Measurements from ENCODE around the gene SLC35E1. TPM values are rescaled to one million over a fixed set of nuclear protein-coding genes. Genes with fewer than 3 reads are reported as not detected.

Gene SLC35E1
- total RNA-seq, 2 experiments from 2014 or later: 46.2 to 46.3 TPM

DNA sequence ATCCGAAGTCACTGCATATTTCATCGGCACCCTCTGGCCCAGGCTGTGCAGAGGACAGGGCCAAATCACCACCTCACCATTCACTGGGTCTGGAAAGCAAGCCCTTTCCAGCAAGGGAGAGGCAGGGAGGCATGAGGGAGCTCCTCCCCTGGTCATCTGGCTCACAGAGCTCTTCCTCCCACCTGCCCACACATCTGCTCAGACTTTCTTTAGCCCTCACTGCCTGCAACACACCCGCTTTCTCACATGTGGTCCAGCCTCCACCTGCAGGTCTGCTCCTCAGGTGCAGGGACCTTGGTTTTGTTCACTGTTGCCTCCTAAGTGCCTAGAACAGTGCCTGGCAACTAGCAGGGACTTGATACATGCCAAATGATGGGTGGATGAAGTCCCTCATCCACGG lies 21.0 kb upstream of the SLC35E1 start:
- no peak for DNase-seq
- H3K36me3 Mint-ChIP-seq: peaks cover 2% of the 10 kb centered on the region
- no peak for ATAC-seq
- peaks cover 89% of the 10 kb centered on the region for H3K4me1 Mint-ChIP-seq
- H3K9me3 Mint-ChIP-seq (ENCODE audit: low read depth): no peaks in the 10 kb centered on the region
- no peaks in the 10 kb centered on the region for H3K27me3 Mint-ChIP-seq
- CTCF ChIA-PET: interaction anchor here (1.0 to 1.4 kb wide), 4 partner anchors 9 to 34 kb away, joined by 3 to 4 read pairs (median 3); partner anchors contain the start of gene MED26
- no peak overlapping the region for H3K4me3 Mint-ChIP-seq
- H3K27ac Mint-ChIP-seq: no peak overlapping the region

DNA sequence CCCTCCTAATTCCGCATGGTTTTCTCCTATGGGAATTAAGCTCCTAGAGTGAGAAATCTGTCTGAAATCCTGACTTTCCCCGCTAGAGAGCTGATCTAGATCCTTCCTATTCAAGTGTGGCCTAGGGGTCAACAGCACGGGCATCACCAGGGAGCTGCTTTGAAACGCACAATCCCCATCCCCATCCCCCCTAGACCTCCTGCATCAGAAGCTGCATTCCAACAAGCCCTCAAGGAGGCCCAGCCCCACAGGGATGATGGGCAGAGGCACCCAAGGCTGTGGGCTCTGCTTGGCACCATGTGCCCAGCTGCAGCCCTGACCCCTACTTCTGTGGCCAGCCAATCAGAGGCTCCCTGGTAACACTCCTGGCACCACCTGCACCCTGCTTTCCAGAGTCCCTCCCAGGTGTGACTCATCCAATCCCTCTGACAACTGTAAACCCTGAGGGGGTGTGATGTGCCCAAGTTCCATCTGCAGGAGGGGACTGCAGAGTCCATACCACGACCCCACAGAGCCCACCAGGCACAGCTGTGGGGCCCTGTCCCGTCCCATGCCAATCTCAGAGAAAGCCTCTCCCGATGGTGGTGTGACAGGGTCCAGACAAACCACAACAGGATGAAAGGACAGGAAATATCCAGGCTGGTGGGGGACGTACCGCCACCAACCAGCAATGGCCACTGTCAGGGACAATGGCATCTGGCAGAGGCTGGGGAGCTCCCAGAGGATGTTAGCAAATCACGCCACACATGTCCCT lies 19.8 kb upstream of the SLC35E1 start:
- ATAC-seq: no peak
- no peaks in the 10 kb centered on the region for H3K9me3 Mint-ChIP-seq (ENCODE audit: low read depth)
- CTCF ChIA-PET: interaction anchor here (1.6 to 1.8 kb wide), 2 partner anchors 25 to 34 kb away, joined by 3 to 4 read pairs; no protein-coding TSS in a partner anchor
- peaks cover 2% of the 10 kb centered on the region for H3K36me3 Mint-ChIP-seq
- H3K4me1 Mint-ChIP-seq: peaks cover 95% of the 10 kb centered on the region
- no peaks in the 10 kb centered on the region for H3K27me3 Mint-ChIP-seq
- DNase-seq: no peak
- no peak overlapping the region for H3K4me3 Mint-ChIP-seq
- no peak overlapping the region for H3K27ac Mint-ChIP-seq

DNA sequence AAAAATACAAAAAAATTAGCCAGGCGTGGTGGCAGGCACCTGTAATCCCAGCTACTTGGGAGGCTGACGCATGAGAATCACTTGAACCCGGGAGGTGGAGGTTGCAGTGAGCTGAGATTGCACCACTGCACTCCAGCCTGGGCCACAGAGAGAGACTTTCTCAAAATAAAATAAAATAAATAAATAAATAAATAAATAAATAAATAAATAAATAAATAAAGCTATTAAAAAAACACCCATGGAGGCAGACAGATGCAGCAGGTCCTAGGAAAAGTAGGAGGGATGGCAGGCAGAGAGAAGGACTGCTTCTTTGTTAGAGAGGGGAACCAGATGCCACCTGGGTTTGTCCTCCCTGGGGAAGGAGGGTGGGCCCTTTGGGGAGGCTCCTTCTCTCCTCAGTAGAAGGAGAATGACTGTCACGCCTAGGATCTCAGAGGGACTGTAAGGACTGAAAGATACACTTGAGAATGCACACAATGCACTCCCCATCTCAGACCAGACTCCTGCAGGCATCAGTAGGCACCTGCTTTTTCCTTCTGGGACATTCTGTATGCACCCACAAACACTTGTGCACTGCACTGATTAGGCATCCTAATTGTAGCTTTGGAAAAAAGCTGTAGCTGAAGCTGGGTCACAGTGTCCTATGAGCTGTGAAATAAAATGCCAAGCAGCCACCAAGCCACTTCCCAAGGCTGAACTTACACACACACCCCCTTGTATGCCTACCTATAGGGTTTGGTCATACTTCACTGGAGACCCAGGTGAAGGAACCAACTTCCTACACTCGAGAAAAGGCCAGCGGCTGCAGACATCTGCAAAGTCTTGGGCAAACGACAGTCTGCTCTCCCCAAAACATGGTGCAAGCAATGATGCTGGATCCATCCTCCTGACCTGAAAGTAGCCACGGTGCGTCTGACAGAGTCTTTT lies 18.9 kb upstream of the SLC35E1 start:
- H3K4me1 Mint-ChIP-seq: peaks cover 96% of the 10 kb centered on the region
- no peaks in the 10 kb centered on the region for H3K27me3 Mint-ChIP-seq
- no peak for DNase-seq
- CTCF ChIA-PET: interaction anchor here (1.6 to 1.8 kb wide), 2 partner anchors 24 to 35 kb away, joined by 3 to 4 read pairs; no protein-coding TSS in a partner anchor
- H3K9me3 Mint-ChIP-seq (ENCODE audit: low read depth): no peaks in the 10 kb centered on the region
- no peak overlapping the region for H3K27ac Mint-ChIP-seq
- no peak overlapping the region for H3K4me3 Mint-ChIP-seq
- H3K36me3 Mint-ChIP-seq: peaks cover 2% of the 10 kb centered on the region
- ATAC-seq: no peak

DNA sequence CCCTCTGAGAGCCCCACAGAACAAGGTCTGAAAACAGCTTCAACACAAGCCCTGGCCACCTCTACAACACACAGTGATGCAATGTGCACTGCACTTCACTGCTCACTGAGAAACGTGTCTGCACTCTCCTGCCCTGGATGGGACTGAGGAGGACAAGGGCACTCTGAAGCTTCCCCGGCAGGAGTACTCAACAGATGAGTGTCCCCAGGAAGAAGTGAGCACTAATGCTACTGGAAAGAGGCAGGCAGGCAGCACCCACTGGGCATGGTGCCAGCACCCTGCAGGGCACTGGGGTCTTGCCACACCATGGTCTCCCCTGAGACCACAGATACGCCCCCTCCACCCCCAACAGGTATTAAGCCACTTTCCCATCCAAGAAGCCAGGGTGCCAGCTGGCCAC lies 17.7 kb upstream of the SLC35E1 start:
- peaks cover 2% of the 10 kb centered on the region for H3K36me3 Mint-ChIP-seq
- no peak for ATAC-seq
- peaks cover 96% of the 10 kb centered on the region for H3K4me1 Mint-ChIP-seq
- DNase-seq: no peak
- peak overlapping the region; percentile 94 for H3K27ac Mint-ChIP-seq
- CTCF ChIA-PET: no interaction called here
- no peak overlapping the region for H3K4me3 Mint-ChIP-seq
- no peaks in the 10 kb centered on the region for H3K27me3 Mint-ChIP-seq
- H3K9me3 Mint-ChIP-seq (ENCODE audit: low read depth): no peaks in the 10 kb centered on the region

DNA sequence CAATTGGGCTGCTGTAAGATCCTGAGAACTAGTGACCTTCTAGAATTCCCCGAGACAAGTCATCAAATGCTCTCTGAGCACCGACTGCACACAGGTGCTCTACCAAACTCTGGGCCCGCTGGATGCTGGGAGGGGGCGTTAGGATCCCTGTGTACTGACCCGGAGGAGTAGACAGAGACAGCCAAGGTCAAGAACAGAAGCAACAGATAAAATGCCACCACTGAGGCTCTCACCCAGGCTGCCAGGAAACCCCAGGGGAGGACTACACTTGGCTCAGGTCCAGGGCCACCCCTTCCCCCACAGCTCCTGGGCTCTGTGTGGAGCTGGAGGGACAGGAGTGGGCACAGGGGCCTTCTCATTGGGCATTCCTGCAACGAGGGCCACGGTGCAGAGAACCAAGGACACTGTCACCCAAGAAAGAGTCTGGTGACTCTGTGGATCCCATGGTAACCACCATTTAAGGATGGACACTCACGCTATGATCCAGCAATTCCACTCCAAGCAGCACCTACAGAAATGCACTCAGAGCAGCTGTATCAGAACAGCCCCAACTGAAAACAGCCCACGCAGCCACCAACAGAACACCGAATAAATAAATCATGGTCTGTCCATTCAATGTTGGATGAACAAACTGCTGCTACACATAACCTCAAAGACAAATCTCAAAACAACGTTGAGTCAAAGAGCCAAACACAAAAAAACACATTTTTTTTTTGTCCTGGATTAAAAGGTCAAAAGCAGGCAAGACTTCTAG lies 16.8 kb upstream of the SLC35E1 start:
- H3K27me3 Mint-ChIP-seq: no peaks in the 10 kb centered on the region
- CTCF ChIA-PET: interaction anchor here (1.5 to 2.2 kb wide), 2 partner anchors 15 to 24 kb away, joined by 4 to 13 read pairs; no protein-coding TSS in a partner anchor
- H3K4me3 Mint-ChIP-seq: peak overlapping the region; percentile 81
- no peak for ATAC-seq
- H3K36me3 Mint-ChIP-seq: peaks cover 2% of the 10 kb centered on the region
- H3K9me3 Mint-ChIP-seq (ENCODE audit: low read depth): no peaks in the 10 kb centered on the region
- peaks cover 94% of the 10 kb centered on the region for H3K4me1 Mint-ChIP-seq
- H3K27ac Mint-ChIP-seq: peak overlapping the region; percentile 94
- DNase-seq: no peak

DNA sequence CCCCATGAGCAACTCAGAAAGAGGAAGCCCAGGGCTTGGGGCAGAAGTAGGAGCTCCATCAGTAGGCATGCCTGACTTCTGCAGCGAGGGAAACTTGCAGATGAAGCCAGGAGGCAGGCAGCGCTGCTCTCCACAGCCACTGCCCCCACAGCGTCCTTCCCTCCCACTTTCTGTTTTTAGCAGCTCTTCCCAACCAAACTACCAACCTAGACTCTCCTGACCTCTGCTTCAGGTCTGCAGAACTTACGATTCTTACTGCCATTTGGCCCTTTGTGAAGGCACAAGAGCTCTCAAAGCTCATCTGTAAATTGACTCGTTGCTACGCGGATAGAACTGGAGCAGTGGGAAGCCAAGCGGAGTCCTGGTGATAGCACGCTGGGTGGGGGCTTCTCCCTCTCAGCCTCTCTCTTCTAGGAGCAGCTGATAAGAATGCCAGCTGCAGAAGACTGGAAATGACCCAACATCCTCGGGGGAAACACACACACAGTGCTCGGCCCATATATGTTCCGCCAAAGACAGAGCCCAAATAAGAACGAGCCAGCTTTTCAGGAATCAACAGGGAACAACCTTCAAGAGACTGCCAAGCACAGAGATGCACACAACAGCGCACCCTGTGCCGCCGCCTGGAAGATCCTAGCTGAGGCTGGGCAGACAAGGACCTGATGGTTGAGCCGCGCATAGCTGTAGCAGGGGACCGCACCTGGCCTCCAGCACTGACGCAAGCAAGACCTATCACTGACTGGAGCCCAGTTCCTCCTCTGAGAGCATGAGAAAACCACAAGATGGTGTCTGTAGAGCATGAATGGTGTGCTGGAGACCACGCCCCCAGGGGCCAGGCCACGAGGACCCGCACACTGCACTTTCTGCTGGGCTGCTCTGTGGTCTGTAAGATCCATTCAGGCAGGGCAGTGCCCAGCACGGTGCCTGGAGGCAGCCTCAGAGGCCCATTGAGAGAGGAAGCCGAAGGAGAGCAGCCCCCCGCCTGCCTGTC lies 15.9 kb upstream of the SLC35E1 start:
- no peaks in the 10 kb centered on the region for H3K36me3 Mint-ChIP-seq
- DNase-seq (peak; percentile 85), ATAC-seq (peak; percentile 52)
- CTCF ChIA-PET: interaction anchor here (0.6 to 2.2 kb wide), 14 partner anchors 11 to 486 kb away, joined by 3 to 13 read pairs (median 4); no protein-coding TSS in a partner anchor
- peak overlapping the region; percentile 81 for H3K4me3 Mint-ChIP-seq
- no peaks in the 10 kb centered on the region for H3K9me3 Mint-ChIP-seq (ENCODE audit: low read depth)
- peak overlapping the region; percentile 94 for H3K27ac Mint-ChIP-seq
- H3K4me1 Mint-ChIP-seq: peaks cover 94% of the 10 kb centered on the region
- no peaks in the 10 kb centered on the region for H3K27me3 Mint-ChIP-seq

DNA sequence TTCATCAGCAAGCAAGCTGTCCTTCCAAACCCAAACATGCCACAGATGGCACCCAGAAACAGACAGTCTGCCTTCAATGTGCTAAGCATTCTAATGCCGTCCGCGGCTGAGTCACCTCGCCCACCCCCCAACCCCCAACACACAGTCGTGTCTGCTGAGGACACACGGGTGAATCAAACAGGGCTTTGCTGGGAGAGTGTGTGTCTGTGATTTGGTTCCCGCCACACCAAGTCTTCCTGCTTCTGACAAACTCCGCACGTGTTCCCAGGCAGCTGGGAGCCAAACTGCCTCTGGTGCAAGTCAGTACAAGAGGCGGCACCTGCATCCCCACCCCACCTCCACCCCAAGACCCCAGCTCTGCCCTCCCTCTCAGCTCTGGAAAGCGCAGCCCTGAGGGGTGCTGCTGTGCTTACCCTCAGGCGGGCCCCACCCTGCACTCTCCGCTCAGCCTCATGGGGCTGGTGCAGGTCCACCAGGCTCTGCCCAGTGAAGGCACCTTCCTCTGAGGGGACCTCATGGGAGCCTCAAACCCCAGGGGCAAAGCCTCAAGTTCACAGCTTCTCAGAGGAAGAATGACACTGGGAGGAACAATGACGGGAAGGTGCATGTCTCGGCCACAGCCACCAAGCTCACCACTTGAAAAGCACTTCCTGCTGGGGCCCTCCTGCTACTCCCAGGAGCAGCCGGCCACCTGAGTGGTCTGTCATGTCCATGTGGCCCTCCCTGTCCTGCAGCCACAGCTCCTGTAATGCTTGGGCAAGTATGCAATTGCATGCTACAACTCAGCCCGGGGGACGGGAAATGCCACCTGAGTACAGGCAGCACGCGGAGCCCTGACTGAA lies 15.0 kb upstream of the SLC35E1 start:
- ATAC-seq (peak; percentile 32), DNase-seq (peak; percentile 76)
- Mint-ChIP-seq H3K9me3 (ENCODE audit: low read depth) (no peaks in the 10 kb centered on the region), H3K27ac (peak overlapping the region; percentile 94), H3K4me1 (peaks cover 92% of the 10 kb centered on the region), H3K27me3 (no peaks in the 10 kb centered on the region), H3K4me3 (peak overlapping the region; percentile 81), H3K36me3 (no peaks in the 10 kb centered on the region)
- CTCF ChIA-PET: interaction anchor here (0.6 to 2.2 kb wide), 15 partner anchors 12 to 487 kb away, joined by 3 to 13 read pairs (median 4); no protein-coding TSS in a partner anchor

DNA sequence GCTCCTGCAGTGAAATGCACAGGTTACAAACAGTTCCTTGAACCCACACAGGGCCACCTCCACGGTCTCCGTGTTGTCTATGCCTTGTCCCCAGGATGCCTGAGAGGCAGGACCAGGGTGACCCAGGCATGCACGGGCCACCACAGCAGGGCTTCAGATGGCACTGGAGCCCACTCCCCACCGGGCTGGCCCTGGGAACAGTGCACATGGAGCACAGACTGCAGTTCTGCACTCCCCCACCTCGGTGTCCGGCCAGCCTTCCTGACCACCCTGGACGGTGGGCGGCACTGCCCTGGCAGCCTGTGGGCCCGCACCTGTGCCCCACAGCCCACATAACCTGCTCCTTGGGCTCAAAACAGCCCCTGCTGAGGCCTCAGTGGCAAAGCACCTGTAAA lies 14.3 kb upstream of the SLC35E1 start:
- H3K4me1 Mint-ChIP-seq: peaks cover 85% of the 10 kb centered on the region
- H3K27ac Mint-ChIP-seq: peak overlapping the region; percentile 94
- no peaks in the 10 kb centered on the region for H3K9me3 Mint-ChIP-seq (ENCODE audit: low read depth)
- CTCF ChIA-PET: interaction anchor here (1.1 to 2.2 kb wide), 7 partner anchors 13 to 71 kb away, joined by 3 to 13 read pairs (median 5); no protein-coding TSS in a partner anchor
- H3K36me3 Mint-ChIP-seq: no peaks in the 10 kb centered on the region
- DNase-seq (no peak), ATAC-seq (no peak)
- H3K27me3 Mint-ChIP-seq: no peaks in the 10 kb centered on the region
- H3K4me3 Mint-ChIP-seq: peak overlapping the region; percentile 81

DNA sequence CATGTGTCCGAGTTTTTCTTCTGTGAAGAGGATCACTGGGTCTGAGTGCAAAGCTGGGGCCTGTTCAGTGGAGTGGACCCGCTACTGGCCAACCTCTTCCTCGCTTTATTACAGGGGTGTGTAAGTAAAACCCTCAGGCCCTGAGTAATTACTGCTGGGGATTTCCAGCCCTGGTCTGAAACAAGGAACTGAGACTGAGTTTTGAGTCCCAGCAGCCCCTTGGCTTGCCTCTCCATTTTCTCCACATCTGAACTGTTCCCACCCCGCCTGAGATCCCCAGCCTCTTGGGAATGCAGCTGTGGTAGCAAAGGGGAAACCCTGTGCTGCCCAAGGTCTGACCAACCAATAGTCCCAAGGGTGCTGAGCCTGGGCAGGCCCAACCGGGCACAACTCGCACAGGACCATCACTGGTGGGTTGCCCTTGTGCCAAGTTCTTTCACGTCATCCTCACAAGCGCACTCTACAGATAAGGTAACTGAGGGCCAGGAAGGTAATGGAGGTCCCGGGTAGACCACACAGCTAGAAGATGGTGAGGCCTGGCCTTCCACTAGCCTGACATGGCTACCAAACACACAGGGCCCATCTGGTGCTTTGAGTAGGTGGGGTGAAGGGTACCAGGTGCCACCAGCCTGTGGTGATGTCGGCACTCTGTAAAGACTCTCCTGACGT lies 13.7 kb upstream of the SLC35E1 start:
- Mint-ChIP-seq H3K4me1 (peaks cover 80% of the 10 kb centered on the region), H3K36me3 (no peaks in the 10 kb centered on the region), H3K4me3 (peak overlapping the region; percentile 81), H3K27me3 (no peaks in the 10 kb centered on the region), H3K9me3 (ENCODE audit: low read depth) (no peaks in the 10 kb centered on the region), H3K27ac (peak overlapping the region; percentile 94)
- CTCF ChIA-PET: interaction anchor here (1.3 kb wide), 1 partner anchor 71 kb away, joined by 3 read pairs; no protein-coding TSS in a partner anchor
- DNase-seq (peak; percentile 58), ATAC-seq (no peak)

DNA sequence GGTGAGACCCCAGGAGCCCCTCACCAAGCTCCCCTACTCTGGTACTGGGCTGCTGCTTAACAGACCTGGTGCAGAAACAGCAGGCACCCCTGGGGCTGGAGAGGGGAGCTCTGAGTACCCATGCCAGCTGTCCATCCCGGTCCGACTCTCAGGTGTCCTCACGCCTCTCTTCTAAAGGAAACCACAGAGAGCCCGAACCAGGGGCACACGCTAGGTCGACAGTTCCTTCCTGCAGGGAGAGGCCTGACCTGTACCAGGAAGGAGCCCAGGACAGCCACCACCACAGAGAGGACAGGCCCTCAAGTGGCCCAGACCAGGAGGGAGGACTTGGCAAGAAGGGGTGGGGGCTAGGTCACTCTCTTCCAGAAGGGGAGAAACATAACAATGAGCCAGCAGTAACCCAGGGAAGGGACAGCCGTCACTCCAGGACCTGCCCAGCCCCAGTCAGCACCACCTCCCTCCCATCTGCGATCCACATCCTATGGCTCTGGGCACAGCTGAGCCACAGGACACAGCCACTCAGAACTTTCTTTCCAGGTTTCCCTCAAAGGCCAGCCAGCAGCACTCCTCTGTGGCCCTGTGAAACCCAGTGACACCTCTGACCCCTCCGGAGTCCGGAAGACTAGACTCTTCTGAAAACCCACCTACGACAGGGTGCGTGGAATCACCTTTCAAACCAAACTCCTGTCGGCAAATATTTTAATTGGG lies 13.0 kb upstream of the SLC35E1 start:
- H3K27ac Mint-ChIP-seq: peak overlapping the region; percentile 94
- H3K4me1 Mint-ChIP-seq: peaks cover 77% of the 10 kb centered on the region
- H3K9me3 Mint-ChIP-seq (ENCODE audit: low read depth): no peaks in the 10 kb centered on the region
- CTCF ChIA-PET: interaction anchor here (0.8 to 1.8 kb wide), 8 partner anchors 9 to 337 kb away, joined by 3 to 9 read pairs (median 4); no protein-coding TSS in a partner anchor
- DNase-seq (no peak), ATAC-seq (no peak)
- H3K4me3 Mint-ChIP-seq: peak overlapping the region; percentile 81
- no peaks in the 10 kb centered on the region for H3K36me3 Mint-ChIP-seq
- no peaks in the 10 kb centered on the region for H3K27me3 Mint-ChIP-seq

Measured in activated CD8-positive, alpha-beta memory T cell treated with anti-CD3 and anti-CD28 coated beads, Interleukin-2, amount 10 ng/mL, durations not matched to agents 7 days and 5 days (primary cell).